SK-N-SH (cell line): ENCODE data around the gene SPATA21. TPM values are rescaled to one million over a fixed set of nuclear protein-coding genes. Genes with fewer than 3 reads are reported as not detected.

Experiments used
- CTCF ChIA-PET: fragments of 300-600, 350-600 bp; formaldehyde crosslinking; extraction: SDS; loops from one replicate; lab custom pipeline; 2021; lab: Yijun Ruan, JAX
- POLR2A ChIA-PET: fragments of 350-600 bp; sonication (Branson Sonifier 250); formaldehyde crosslinking; extraction: SDS; loops from one replicate; lab custom pipeline; 2020; ENCODE audit warnings: antibody characterized with exemption, inconsistent platforms; lab: Yijun Ruan, JAX
- DNase-seq: peaks from one replicate; pipeline ENCODE4 v3.0.0; 2012
- H2AFZ ChIP-seq: fragments of 200-600 bp; sonication (generic); 2 replicates; pipeline ENCODE4 v1.8.1; 2016; ENCODE audit warnings: antibody characterized with exemption, mild to moderate bottlenecking, low read depth
- H3F3A ChIP-seq: fragments of 200-600 bp; sonication (generic); replicated peaks from 2 replicates; pipeline ENCODE3; 2016; ENCODE audit warnings: antibody characterized with exemption, mild to moderate bottlenecking; ENCODE audit not compliant: insufficient read depth
- H3K27ac ChIP-seq, 2 experiments: fragments of 200-500 bp in 1 of 2; fragments of 200-600 bp in 1 of 2; sonication (Bioruptor generic) in 1 of 2; sonication (generic), shearing (Covaris generic) in 1 of 2; 2 replicates each; pipeline versions ENCODE4 v1.5.1 to v1.6.1; 2014 to 2016; ENCODE audit warnings: low read depth in 2 of 2, inconsistent platforms in 1 of 2, low read length in 1 of 2, mild to moderate bottlenecking in 1 of 2, mixed read lengths in 1 of 2
- H3K27me3 ChIP-seq: fragments of 200-600 bp; sonication (generic), shearing (Covaris generic); 2 replicates; pipeline ENCODE4 v1.6.1; 2016; ENCODE audit warnings: mixed run types; ENCODE audit not compliant: insufficient read depth
- H3K36me3 ChIP-seq, 2 experiments: fragments of 200-500 bp in 1 of 2; fragments of 200-600 bp in 1 of 2; sonication (Bioruptor generic) in 1 of 2; sonication (generic) in 1 of 2; replicated peaks in 1 of 2; 2 replicates each; pipeline versions ENCODE3 to v1.5.1; 2014 to 2016; ENCODE audit warnings: low read length in 1 of 2, mild to moderate bottlenecking in 1 of 2; ENCODE audit not compliant: insufficient read depth in 2 of 2, control insufficient read depth in 1 of 2
- H3K4me1 ChIP-seq, 2 experiments: fragments of 200-500 bp in 1 of 2; fragments of 200-600 bp in 1 of 2; sonication (Bioruptor generic) in 1 of 2; sonication (generic), shearing (Covaris generic) in 1 of 2; 2 replicates each; pipeline versions ENCODE4 v1.5.1 to v1.6.1; 2014 to 2016; ENCODE audit warnings: low read depth in 1 of 2, low read length in 1 of 2, mixed run types in 1 of 2; ENCODE audit not compliant: insufficient read depth in 2 of 2, control insufficient read depth in 1 of 2
- H3K4me2 ChIP-seq: fragments of 200-600 bp; sonication (generic), shearing (Covaris generic); 2 replicates; pipeline ENCODE4 v1.6.1; 2017; ENCODE audit warnings: mixed run types
- H3K4me3 ChIP-seq, 2 experiments: fragments of 200-500 bp in 1 of 2; fragments of 200-600 bp in 1 of 2; sonication (Bioruptor generic) in 1 of 2; sonication (generic), shearing (Covaris generic) in 1 of 2; 2 replicates each; pipeline versions ENCODE4 v1.5.1 to v1.8.1; 2014 to 2016; ENCODE audit warnings: low read depth in 2 of 2, inconsistent platforms in 1 of 2, low read length in 1 of 2, mild to moderate bottlenecking in 1 of 2, mixed read lengths in 1 of 2, moderate library complexity in 1 of 2
- H3K79me2 ChIP-seq: fragments of 200-600 bp; sonication (generic); 2 replicates; pipeline ENCODE4 v1.8.1; 2017; ENCODE audit warnings: mild to moderate bottlenecking; ENCODE audit not compliant: insufficient read depth
- H3K9ac ChIP-seq: fragments of 200-600 bp; sonication (generic); 2 replicates; pipeline ENCODE4 v1.6.1; 2017; ENCODE audit warnings: mixed run types
- H3K9me2 ChIP-seq: fragments of 200-600 bp; sonication (generic); 2 replicates; pipeline ENCODE4 v1.6.1; 2017; ENCODE audit warnings: mixed run types
- H3K9me3 ChIP-seq: fragments of 200-600 bp; sonication (generic); 2 replicates; pipeline ENCODE4 v1.6.1; 2017; ENCODE audit warnings: mixed run types, mild to moderate bottlenecking, moderate library complexity
- H4K20me1 ChIP-seq: fragments of 200-600 bp; sonication (generic); 2 replicates; pipeline ENCODE4 v1.6.1; 2017; ENCODE audit warnings: mild to moderate bottlenecking, mixed run types; ENCODE audit not compliant: insufficient read depth
- EP300 ChIP-seq, 2 experiments: IDR thresholded peaks; 2 replicates each; pipeline versions ENCODE4 v1.4.0 to v1.6.1; 2012; ENCODE audit warnings: borderline replicate concordance in 1 of 2, low read depth in 1 of 2, low read length in 1 of 2
- EZH2phosphoT487 ChIP-seq: fragments of 200-600 bp; sonication (generic); IDR thresholded peaks from 2 replicates; pipeline ENCODE4 v1.6.1; 2017; ENCODE audit warnings: low read depth, mixed run types, mild to moderate bottlenecking, antibody characterized with exemption, moderate library complexity, borderline replicate concordance
- FOSL2 ChIP-seq: IDR thresholded peaks from 2 replicates; pipeline ENCODE4 v1.4.0; 2012; ENCODE audit warnings: low read depth, mild to moderate bottlenecking, moderate library complexity, borderline replicate concordance
- FOXM1 ChIP-seq: IDR thresholded peaks from 2 replicates; pipeline ENCODE4 v1.4.0; 2012; ENCODE audit warnings: low read depth, mild to moderate bottlenecking
- GABPA ChIP-seq: IDR thresholded peaks from 2 replicates; pipeline ENCODE4 v1.4.0; 2012; ENCODE audit warnings: low read depth, mild to moderate bottlenecking
- GATA2 ChIP-seq: sonication (generic); formaldehyde crosslinking; IDR thresholded peaks from 2 replicates; pipeline ENCODE4 v1.5.0; 2020; ENCODE audit warnings: mild to moderate bottlenecking, missing genetic modification reagents
- JUND ChIP-seq: IDR thresholded peaks from 2 replicates; pipeline ENCODE4 v1.4.0; 2012
- NRF1 ChIP-seq: IDR thresholded peaks from 2 replicates; pipeline ENCODE4 v1.6.1; 2012; ENCODE audit warnings: low read depth, mild to moderate bottlenecking, low read length
- RFX5 ChIP-seq: IDR thresholded peaks from 2 replicates; pipeline ENCODE4 v1.6.1; 2012; ENCODE audit warnings: mild to moderate bottlenecking, improper control_type of control experiment, low read length
- RXRA ChIP-seq: IDR thresholded peaks from 2 replicates; pipeline ENCODE4 v1.4.0; 2012; ENCODE audit warnings: low read depth, mild to moderate bottlenecking, borderline replicate concordance
- TAF1 ChIP-seq: IDR thresholded peaks from 2 replicates; pipeline ENCODE4 v1.6.1; 2012; ENCODE audit warnings: low read depth, mild to moderate bottlenecking, low read length, moderate library complexity, borderline replicate concordance
- TEAD4 ChIP-seq: IDR thresholded peaks from 2 replicates; pipeline ENCODE4 v1.4.0; 2012; ENCODE audit warnings: mild to moderate bottlenecking, borderline replicate concordance; ENCODE audit not compliant: insufficient read depth
- WGBS: methylation state at CpG from one replicate; pipeline ENCODE4 v1.1.6; 2017; ENCODE audit warnings: low lambda C conversion rate; 5-methylcytosine and 5-hydroxymethylcytosine counted together
- polyA plus RNA-seq, 3 experiments: library from polyadenylated mRNA; depleted of rRNA; stranded (reverse); fragments of >200 nt; gene quantifications; 2 replicates each; pipeline ENCODE4 v1.2.3, GENCODE V29; 2012
- TF ChIP-seq, protein P1 (sequence below): fragments of 150-350 bp; IDR thresholded peaks from 2 replicates; pipeline ENCODE4 v1.6.1; 2017; ENCODE audit warnings: antibody characterized with exemption, low read length, low read depth, borderline replicate concordance
- TF ChIP-seq, protein P2 (sequence below): IDR thresholded peaks from 2 replicates; pipeline ENCODE4; 2012
- TF ChIP-seq, protein P3 (sequence below): IDR thresholded peaks from 2 replicates; pipeline ENCODE4 v1.4.0; 2012; ENCODE audit warnings: low read depth
- TF ChIP-seq, protein P4 (sequence below): fragments of 200-600 bp; sonication (generic); IDR thresholded peaks from 2 replicates; pipeline ENCODE4 v1.6.1; 2017; ENCODE audit warnings: antibody characterized with exemption, mild to moderate bottlenecking, moderate library complexity
- TF ChIP-seq, protein P5 (sequence below): IDR thresholded peaks from 2 replicates; pipeline ENCODE4 v1.6.1; 2012; ENCODE audit warnings: mild to moderate bottlenecking, low read depth, low read length, moderate library complexity
- TF ChIP-seq, protein P6 (sequence below): fragments of 150-350 bp; IDR thresholded peaks from 2 replicates; pipeline ENCODE4 v1.6.1; 2016; ENCODE audit warnings: mild to moderate bottlenecking, low read depth, low read length

SPATA21 gene
- polyA plus RNA-seq, 1 of the 3 experiments (the other 2 are of a cell fraction), result 0.10 TPM

DNA sequence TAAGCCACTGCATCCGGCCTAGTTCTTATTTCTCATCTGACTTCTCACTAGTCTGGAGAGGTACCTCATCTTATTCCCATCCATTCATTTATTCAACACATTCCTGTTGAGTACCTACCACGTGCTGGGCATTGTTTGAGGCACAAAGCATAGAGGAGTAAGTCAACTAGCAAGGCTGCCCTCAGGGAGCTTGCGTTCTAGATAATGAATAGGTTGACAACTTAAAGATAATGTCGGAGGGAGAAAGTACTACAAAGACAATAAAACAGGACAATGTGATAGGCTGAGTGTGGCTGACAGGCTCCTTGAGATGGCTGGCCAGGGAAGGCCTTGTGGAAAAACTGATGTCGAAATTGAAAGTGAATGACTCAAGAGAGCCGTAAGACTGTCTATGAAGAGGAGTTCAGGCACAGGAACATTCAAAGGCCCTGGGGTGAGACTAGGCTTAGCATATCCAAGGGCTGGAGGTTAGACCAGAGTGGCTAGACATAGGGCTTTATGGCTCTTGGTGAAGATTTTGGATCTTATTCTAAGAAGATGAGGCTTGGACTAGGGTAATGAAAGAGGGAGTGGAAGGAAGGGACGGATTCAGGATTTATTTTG lies 18.3 kb downstream of the SPATA21 start:
- Histone ChIP-seq H3K36me3 (no peaks in the 10 kb centered on the region), H3K4me2 (no peak overlapping the region), H3K9ac (no peak overlapping the region), H3K27ac (no peak overlapping the region), H3K9me3 (no peaks in the 10 kb centered on the region), H3K27me3 (no peaks in the 10 kb centered on the region), H3K9me2 (no peaks in the 10 kb centered on the region), H3F3A (no peaks in the 10 kb centered on the region), H3K4me1 (no peaks in the 10 kb centered on the region), H2AFZ (no peak overlapping the region), H3K4me3 (no peak overlapping the region), H3K79me2 (no peaks in the 10 kb centered on the region), H4K20me1 (no peaks in the 10 kb centered on the region)
- CTCF ChIA-PET, result no interaction called here
- WGBS, result 77% methylated on average over 7 of the region's 7 CpGs
- DNase-seq, result no peak
- POLR2A ChIA-PET, result no interaction called here
- no peak for TF ChIP-seq GABPA
- TF ChIP-seq, protein P1, sequence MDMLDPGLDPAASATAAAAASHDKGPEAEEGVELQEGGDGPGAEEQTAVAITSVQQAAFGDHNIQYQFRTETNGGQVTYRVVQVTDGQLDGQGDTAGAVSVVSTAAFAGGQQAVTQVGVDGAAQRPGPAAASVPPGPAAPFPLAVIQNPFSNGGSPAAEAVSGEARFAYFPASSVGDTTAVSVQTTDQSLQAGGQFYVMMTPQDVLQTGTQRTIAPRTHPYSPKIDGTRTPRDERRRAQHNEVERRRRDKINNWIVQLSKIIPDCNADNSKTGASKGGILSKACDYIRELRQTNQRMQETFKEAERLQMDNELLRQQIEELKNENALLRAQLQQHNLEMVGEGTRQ, result no peak
- TF ChIP-seq TAF1, result no peak
- TF ChIP-seq, protein P2, sequence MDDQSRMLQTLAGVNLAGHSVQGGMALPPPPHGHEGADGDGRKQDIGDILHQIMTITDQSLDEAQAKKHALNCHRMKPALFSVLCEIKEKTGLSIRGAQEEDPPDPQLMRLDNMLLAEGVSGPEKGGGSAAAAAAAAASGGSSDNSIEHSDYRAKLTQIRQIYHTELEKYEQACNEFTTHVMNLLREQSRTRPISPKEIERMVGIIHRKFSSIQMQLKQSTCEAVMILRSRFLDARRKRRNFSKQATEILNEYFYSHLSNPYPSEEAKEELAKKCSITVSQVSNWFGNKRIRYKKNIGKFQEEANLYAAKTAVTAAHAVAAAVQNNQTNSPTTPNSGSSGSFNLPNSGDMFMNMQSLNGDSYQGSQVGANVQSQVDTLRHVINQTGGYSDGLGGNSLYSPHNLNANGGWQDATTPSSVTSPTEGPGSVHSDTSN, result no peak
- TF ChIP-seq GATA2 (CRISPR knock-in tag), result no peak
- no peak for TF ChIP-seq RXRA
- TF ChIP-seq EP300 (IDR thresholded peaks at IDR 0.05; ENCODE audit: borderline replicate concordance in 1 of 2, low read depth in 1 of 2, low read length in 1 of 2), result no peak
- TF ChIP-seq TEAD4, result no peak
- TF ChIP-seq, protein P3, sequence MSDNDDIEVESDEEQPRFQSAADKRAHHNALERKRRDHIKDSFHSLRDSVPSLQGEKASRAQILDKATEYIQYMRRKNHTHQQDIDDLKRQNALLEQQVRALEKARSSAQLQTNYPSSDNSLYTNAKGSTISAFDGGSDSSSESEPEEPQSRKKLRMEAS, result no peak
- TF ChIP-seq NRF1, result no peak
- TF ChIP-seq RFX5, result no peak
- no peak for TF ChIP-seq JUND
- TF ChIP-seq, protein P4, sequence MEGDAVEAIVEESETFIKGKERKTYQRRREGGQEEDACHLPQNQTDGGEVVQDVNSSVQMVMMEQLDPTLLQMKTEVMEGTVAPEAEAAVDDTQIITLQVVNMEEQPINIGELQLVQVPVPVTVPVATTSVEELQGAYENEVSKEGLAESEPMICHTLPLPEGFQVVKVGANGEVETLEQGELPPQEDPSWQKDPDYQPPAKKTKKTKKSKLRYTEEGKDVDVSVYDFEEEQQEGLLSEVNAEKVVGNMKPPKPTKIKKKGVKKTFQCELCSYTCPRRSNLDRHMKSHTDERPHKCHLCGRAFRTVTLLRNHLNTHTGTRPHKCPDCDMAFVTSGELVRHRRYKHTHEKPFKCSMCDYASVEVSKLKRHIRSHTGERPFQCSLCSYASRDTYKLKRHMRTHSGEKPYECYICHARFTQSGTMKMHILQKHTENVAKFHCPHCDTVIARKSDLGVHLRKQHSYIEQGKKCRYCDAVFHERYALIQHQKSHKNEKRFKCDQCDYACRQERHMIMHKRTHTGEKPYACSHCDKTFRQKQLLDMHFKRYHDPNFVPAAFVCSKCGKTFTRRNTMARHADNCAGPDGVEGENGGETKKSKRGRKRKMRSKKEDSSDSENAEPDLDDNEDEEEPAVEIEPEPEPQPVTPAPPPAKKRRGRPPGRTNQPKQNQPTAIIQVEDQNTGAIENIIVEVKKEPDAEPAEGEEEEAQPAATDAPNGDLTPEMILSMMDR, result no peak
- TF ChIP-seq, protein P5, sequence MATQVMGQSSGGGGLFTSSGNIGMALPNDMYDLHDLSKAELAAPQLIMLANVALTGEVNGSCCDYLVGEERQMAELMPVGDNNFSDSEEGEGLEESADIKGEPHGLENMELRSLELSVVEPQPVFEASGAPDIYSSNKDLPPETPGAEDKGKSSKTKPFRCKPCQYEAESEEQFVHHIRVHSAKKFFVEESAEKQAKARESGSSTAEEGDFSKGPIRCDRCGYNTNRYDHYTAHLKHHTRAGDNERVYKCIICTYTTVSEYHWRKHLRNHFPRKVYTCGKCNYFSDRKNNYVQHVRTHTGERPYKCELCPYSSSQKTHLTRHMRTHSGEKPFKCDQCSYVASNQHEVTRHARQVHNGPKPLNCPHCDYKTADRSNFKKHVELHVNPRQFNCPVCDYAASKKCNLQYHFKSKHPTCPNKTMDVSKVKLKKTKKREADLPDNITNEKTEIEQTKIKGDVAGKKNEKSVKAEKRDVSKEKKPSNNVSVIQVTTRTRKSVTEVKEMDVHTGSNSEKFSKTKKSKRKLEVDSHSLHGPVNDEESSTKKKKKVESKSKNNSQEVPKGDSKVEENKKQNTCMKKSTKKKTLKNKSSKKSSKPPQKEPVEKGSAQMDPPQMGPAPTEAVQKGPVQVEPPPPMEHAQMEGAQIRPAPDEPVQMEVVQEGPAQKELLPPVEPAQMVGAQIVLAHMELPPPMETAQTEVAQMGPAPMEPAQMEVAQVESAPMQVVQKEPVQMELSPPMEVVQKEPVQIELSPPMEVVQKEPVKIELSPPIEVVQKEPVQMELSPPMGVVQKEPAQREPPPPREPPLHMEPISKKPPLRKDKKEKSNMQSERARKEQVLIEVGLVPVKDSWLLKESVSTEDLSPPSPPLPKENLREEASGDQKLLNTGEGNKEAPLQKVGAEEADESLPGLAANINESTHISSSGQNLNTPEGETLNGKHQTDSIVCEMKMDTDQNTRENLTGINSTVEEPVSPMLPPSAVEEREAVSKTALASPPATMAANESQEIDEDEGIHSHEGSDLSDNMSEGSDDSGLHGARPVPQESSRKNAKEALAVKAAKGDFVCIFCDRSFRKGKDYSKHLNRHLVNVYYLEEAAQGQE, result no peak
- TF ChIP-seq FOXM1, result no peak
- TF ChIP-seq, protein P6, sequence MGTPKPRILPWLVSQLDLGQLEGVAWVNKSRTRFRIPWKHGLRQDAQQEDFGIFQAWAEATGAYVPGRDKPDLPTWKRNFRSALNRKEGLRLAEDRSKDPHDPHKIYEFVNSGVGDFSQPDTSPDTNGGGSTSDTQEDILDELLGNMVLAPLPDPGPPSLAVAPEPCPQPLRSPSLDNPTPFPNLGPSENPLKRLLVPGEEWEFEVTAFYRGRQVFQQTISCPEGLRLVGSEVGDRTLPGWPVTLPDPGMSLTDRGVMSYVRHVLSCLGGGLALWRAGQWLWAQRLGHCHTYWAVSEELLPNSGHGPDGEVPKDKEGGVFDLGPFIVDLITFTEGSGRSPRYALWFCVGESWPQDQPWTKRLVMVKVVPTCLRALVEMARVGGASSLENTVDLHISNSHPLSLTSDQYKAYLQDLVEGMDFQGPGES, result no peak
- no peak for TF ChIP-seq FOSL2
- no peak for TF ChIP-seq EZH2phosphoT487
